Measurements from ENCODE around the gene BATF3.

DNA sequence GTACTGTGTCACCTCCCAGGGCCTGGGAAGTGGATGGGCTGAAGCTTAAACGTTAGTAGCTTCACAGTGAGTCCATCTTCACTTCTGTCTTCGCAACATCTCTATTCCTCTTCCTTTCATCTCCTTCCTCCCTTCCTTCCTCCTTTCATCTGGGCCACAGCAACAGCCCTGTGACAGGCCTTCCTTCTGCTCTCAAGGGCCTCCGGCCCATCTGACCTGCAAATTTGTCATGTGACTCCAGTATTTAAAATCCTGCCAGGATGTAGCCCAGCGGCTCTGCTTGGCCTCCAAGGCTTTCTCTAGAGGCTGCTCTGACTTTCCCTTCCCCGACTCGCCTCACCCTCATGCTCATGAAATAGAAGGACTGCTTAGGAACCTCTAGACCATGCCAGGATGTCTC, 10.9 kb upstream of the BATF3 start:
- TF ChIP-seq POLR2A (IDR thresholded peaks at IDR 0.05): no peak
- TF ChIP-seq, protein P1, sequence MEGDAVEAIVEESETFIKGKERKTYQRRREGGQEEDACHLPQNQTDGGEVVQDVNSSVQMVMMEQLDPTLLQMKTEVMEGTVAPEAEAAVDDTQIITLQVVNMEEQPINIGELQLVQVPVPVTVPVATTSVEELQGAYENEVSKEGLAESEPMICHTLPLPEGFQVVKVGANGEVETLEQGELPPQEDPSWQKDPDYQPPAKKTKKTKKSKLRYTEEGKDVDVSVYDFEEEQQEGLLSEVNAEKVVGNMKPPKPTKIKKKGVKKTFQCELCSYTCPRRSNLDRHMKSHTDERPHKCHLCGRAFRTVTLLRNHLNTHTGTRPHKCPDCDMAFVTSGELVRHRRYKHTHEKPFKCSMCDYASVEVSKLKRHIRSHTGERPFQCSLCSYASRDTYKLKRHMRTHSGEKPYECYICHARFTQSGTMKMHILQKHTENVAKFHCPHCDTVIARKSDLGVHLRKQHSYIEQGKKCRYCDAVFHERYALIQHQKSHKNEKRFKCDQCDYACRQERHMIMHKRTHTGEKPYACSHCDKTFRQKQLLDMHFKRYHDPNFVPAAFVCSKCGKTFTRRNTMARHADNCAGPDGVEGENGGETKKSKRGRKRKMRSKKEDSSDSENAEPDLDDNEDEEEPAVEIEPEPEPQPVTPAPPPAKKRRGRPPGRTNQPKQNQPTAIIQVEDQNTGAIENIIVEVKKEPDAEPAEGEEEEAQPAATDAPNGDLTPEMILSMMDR (IDR thresholded peaks at IDR 0.05): no peak
